HFF-Myc (cell line): ENCODE data around the gene PDPN.

ENCODE experiments used
- DNase-seq: peaks from one replicate; pipeline ENCODE4 v3.0.0-alpha.2; 2011; ENCODE audit warnings: low read depth; ENCODE audit errors: extremely low read depth
- H3K4me3 ChIP-seq: replicated peaks from 2 replicates; pipeline ENCODE4 v1.5.1; 2011; ENCODE audit warnings: low read depth, mild to moderate bottlenecking, control low read depth, low read length
- CTCF ChIP-seq: IDR thresholded peaks from 2 replicates; pipeline ENCODE4 v1.5.1; 2012; ENCODE audit warnings: mild to moderate bottlenecking, low read depth, low read length, control low read depth; ENCODE audit errors: missing control alignments

PDPN gene

GRCh38 chr1:13541435-13542215, 42.0 kb upstream of the PDPN start:
- no peak for TF ChIP-seq CTCF
- no peak overlapping the region for H3K4me3 ChIP-seq
- DNase-seq = no peak

DNA sequence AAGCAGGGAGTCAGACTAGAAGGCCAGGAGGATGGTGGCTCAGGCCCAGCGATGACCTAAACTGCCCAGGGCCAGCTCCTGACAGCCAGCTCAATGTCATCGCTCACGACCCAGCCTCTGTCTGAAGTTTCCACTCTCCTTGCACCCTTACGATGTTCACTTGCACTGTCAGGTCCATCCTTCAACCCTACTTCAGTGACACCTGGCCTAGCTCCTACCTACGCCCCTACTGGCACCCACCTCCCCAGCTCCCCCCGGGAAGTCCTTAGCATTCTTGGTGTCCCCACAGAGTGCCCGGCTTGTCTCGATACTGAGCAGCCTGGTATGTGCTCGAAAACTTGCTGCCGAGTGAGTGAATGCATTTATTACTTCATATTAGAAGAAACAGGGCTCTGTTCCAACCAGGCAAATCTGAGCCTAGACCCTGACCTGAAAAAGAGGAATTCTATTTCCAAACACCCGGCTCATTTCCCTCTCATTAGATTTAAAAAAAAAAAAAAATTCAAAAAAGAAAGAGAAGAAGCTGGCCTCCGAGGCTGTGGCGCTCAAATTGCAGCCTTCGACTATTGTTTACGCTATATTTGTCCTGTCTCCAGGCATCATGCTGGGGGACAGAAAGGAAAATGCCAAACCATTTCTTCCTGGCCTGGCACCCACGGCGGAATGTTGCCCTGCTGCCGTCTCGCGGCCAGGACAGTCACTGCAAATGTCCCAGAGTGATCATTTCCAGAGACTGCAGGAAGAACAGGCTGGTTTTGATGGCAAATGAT, 40.0 kb upstream of the PDPN start:
- DNase-seq = no peak
- TF ChIP-seq CTCF = no peak
- H3K4me3 ChIP-seq = no peak overlapping the region

DNA sequence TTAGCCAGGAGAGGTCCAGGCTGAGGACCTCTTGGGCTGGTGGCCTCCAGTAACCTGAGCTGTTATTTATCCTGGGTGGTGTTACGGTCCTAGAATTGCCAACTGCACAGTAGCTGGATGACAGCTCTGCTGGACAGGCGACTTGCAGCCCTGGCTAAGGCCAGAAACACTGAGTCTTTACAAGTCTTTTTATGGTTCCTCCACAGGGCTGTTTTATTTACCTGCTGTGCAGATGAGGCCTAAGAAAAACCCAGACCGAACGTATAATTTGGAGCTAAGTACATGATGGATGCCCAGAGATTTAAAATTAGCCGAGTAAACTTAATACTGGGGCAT, 39.4 kb upstream of the PDPN start:
- no peak for DNase-seq
- H3K4me3 ChIP-seq = no peak overlapping the region
- TF ChIP-seq CTCF = no peak

DNA sequence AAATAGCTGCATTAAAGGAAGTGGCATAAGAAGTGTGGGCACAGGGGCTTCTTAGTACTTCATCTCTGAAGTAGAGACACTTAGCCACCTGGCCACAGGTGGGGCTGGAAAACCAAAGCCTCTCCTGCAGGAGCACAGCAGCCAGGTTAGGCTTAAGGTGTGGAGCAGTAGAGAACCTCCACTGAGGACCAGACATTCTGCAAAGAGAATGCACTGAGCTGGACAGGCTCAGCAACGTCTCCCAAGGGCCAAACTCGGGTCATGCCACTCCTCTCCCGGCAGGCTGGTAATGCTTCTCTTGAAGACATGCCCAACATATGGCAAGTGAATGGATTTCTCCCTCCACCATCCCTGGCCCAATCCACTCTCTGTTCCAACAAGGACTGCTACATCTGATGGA, 36.8 kb upstream of the PDPN start:
- DNase-seq = no peak
- no peak for TF ChIP-seq CTCF
- no peak overlapping the region for H3K4me3 ChIP-seq

DNA sequence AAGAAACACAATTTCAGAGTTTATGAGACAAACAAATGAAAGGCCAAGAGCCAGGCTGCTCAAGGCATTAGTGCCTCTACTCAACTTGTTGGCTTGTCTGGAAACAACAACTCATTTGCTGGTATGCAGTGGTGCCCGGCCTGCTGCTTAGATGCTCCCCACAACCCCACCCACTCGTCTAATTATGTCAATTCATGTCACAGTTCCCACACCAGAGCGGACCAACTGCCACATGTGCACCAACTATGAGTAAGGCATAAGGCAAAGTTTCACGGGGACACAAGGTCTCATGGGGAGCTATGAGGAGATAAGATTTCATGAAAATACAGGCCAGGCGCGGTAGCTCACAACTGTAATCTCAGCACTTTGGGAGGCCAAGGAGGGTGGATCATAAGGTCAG, 35.4 kb upstream of the PDPN start:
- no peak overlapping the region for H3K4me3 ChIP-seq
- TF ChIP-seq CTCF = no peak
- DNase-seq = no peak

GRCh38 chr1:13549021-13549420, 34.6 kb upstream of the PDPN start:
- no peak for TF ChIP-seq CTCF
- DNase-seq = no peak
- no peak overlapping the region for H3K4me3 ChIP-seq

DNA sequence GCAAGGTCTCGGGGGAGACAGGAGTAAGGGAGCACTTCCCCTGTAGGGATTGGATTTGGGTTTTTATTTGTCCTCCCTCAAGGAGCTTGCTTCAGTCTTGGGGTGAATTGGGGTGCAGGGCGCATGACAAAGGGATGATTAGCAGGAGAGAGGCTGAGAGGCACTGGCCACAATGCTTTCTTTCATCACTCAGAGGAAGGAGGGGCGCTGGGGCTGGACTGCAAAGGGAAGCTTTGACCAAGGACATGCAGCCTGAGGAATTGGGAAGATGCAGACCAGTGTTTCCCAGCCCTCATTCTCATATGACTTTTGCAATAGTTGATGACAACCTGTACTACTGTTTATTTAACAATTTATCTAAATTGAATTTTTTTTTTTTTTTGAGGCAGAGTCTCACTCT, 34.1 kb upstream of the PDPN start:
- DNase-seq = no peak
- no peak overlapping the region for H3K4me3 ChIP-seq
- TF ChIP-seq CTCF = no peak
